Measurements from ENCODE around the gene PACRGL.
"Not testable (repeated sequence)": the region's sequence is repeated elsewhere in the genome, so short reads cannot be mapped to it uniquely, and the experiment has no call there.

The PACRGL gene

DNA sequence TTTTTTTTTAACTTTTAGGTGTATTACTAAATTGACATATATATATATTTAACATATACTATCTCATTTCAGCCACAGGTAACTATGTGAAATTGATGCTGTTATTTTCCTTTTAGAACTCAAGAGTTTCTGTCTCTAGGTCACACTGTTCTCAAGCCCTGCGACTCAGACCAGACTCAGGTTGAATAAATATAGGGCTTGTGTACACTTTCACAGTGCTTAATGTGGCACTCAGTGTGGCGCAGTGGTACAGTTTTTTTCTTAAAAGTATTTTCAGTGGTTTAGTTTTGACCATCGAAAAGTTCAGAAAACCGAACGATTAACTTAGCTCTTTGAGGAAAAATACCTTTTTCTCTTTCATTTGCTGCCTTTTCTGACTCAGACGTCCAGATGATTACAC is 24.7 kb downstream of the PACRGL start:
- no peak for DNase-seq

DNA sequence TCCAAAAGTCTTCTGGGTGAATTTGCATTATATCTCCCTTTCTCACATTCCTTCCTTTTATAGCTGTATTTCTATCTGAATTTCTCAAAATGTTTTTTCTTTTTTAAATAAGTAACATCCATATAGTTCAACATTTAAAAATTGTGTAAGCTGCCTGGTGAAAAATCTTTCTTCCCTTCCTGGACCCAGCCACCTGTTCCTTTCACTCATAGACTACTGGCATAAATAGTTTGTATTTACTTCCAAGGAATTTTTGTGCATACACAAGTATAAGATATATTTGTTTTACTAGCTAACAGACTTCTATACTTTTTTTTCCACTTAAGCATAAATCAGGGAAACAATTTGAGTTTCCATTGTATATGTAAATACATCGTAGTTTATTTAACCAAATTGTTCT is 35.7 kb downstream of the PACRGL start:
- no peak for DNase-seq

DNA sequence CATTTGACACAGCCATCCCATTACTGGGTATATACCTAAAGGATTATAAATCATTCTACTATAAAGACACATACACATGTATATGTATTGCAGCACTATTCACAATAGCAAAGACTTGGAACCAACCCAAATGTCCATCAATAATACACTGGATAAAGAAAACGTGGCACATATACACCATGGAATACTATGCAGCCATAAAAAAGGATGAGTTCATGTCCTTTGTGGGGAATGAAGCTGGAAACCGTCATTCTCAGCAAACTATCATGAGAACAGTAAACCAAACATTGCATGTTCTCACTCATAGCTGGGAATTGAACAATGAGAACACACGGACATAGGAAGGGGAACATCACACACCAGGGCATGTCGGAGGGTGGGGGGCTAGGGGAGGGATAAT is 45.7 kb downstream of the PACRGL start:
- not testable (repeated sequence) for DNase-seq

DNA sequence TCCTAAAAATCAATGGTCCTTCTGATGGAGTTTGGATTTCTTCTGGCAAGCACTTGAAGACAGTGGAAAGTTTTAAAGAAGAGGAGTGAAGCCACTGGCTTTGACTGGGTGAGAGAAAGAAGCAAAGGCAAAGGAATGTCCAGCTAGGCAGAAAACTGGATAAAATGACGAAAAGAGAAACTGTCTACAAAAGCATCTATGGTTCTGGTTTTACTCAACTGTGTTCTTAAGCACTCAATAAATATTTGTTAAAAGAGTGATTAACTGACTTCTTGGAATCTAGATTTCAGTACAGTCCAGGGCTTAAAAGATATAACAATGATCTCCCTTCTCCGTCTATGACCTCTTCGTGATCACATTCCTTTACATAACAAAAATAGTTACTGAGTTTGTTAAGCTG is 52.4 kb downstream of the PACRGL start:
- no peak for DNase-seq

DNA sequence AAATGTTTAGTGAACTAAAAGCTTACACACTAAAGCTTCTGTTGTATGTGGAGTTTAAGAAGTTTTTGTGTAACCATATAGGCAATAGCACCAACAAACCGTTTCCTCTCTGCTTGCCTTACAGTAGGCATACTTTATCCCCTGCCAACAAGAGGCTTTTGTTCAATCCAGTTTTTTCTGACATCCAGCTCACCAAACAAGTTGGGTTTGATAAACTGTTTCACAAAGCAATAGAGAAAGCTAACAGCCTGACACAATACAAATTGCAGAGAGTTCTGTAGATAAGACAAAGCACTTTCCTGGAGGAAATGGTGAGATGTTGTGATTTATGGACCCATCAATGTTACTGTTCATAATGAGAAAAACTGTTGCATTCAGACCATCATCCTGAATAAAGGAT is 53.8 kb downstream of the PACRGL start:
- DNase-seq = no peak

DNA sequence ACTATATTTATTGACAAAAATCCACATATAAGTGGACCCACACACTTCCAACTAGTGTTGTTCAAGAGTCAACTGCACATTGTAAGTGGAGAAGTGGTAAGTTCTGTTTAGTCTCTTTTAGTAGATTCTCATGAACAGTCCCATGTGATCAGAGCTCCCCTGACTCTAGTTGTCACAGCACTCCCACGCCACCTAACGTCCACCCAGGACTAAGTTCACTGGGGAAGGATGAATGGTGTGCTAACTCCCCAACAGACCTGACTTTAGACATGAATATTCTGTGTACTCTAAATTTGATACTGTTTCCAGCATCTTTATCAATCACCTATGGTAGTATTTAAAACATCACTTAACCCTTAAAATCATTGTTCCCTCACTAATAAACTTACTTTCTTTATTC is 59.8 kb downstream of the PACRGL start:
- DNase-seq = no peak

DNA sequence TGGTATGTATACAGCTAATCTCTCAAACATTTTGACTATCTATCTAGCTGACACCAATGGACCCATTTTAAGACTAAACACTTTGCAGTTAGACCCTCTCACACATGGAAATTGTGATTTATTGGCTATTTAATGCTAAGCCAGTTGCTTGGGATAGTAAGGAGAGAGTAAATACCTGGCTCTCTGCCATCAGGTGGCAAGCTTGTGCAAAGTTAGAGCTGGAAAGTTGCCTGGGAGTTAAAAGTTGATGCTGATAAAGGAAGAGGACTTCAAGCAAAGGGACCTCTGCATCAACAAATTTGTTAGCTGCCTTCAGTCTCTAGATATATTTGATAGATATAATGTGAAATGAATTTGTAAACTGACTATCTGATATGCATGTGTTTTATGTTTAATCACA is 61.1 kb downstream of the PACRGL start:
- no peak for DNase-seq

DNA sequence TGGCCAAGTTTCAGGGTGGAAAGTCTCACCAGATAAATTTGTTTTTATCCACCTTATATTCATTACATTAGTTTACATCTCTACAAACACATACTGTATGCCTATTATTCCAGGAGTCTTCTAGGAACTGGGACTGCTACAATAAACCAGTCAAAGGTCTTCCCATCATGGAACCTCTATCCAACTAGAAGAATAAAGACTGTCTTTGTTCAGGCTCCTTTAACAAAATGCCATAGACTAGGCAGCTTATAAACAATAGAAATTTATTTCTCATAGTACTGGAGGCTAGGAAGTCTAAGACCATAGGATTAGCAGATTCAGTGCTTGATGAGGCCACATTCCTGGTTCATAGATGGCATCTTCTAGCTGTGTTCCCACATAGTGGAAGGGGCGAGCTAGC is 61.6 kb downstream of the PACRGL start:
- DNase-seq = no peak

DNA sequence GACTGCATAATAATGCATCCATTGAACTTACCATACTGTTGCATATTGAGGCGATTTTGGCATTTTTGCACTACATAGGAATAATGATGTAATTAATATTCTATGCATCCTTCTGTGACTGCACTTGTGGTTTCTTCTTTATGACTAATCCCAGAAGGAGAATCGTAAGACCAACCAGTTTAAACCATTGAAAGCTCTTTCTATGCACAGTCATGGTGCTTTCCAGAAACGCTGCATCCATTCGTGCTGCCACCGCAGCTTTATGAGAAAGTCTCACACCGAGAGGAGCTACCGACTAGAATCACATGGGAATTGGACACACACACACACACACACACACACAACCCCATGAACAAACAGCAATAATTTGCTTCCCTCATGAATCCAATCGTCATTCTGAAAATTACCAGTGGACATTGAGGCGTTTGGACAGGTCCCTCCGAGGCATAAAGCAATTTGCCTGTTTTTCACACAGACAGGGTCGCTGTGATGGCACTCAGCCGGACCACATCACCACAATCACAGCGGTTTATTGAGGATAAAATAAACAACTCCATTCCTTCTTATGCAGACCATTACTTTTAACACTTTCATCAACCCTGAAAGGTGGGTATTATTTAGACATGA is 64.2 kb downstream of the PACRGL start:
- DNase-seq = no peak

DNA sequence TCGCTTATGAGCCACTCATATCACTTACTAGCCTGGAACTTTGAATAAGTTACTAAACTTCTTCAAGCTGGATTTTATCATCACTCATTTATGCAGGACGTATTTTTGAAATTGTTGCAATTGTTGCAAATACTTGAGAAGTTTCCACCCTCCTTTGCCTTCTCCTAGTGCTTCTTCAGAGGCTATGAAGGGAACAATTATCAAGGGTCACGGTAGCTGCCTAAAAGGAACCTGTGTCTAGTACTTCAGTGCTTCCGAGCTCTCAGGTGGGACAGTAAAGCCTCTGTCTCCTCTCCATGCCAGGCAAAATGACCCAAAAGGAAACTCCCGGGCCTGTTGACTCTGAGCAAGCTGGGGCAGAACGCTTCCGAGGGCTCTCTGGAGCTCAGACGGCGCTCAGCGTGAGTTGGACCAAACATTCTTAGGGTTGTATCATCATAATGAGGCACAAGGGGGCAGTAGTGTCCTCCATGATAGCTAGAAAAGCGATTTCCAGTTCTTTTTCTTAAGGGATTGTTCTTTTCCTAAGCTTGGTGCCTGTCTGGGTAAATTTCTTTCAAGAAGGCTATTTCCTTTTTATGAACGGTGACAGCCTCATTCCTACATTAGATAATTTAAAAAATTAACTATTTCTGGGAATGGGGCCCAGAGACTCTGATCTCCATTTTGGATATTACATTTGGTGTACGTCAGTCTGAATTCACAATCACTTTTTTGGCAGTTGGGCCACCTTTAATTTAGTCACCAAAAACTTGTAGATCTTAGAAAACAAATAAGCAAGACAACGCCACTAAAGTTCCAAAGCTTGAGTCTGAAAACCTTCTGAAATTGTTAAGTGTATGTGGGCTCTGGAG is 73.1 kb downstream of the PACRGL start:
- DNase-seq = no peak

DNA sequence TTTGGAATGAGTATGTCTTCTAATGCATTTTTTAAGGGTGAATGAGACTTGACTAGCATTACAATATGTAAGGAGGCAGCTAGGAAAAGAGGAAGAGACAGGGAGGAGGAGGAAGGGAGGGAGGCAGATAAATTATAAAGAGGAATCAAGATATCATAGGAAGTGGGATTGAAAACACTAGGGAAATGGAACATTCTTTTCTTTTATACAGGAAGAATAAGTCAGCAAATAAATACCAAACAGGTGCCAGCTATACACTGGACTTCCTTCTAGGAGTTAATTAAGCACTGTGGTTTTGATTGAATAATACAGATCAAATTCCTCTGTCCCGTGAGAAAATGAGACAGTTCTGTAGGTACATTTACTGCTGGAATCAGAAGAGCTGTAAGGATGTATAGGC is 78.6 kb downstream of the PACRGL start:
- DNase-seq = no peak

DNA sequence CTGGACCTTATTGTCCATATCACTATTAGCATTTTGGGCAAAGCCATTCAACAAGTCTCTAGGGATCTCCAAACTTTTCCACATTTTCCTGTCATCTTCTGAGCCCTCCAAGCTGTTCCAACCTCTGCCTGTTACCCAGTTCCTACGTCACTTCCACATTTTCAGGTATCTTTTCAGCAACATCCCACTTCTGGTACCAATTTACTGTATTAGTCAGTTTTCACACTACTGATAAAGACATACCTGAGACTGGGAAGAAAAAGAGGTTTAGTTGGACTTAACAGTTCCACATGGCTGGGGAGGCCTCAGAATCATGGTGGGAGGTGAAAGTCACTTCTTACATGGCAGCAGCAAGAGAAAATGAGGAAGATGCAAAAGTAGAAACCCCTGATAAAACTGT is 82.9 kb downstream of the PACRGL start:
- not testable (repeated sequence) for DNase-seq

DNA sequence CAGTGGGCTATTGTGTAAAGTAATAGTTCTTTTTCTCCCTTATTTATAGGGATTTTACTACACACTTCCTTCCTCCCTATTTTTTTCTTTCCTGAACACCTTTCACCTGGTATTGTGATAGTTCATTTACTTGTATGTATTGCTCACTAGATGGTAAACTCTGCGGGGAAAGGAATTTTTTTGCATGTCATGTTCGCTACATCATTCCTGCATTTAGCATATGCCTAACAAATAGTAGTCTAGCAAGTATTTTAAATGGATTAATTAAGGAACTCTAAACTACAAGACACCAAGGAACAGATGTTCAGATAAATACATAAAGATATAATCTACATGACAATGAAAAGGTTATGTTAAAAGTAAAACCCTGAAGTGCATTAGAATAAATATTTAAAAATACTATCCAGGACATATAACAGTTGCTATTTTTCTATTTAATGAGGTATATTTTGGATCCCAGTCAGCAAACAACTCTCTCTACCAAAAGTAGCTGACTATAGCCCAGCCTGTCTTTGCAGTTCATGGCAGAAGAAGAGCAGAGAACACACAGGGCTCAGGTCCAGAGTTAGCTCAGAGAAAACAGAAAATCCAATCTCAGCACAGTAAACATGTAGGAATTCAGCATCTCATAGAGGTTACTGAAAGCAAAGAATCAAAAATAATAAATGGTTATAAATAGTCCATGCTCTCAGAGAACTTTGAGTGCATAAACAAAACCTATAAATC is 87.8 kb downstream of the PACRGL start:
- DNase-seq = no peak

Data from effector CD4-positive, alpha-beta T cell (primary cell).